ENCODE data around the gene ZNF514. TPM values are rescaled to one million over a fixed set of nuclear protein-coding genes. Genes with fewer than 3 reads are reported as not detected.

ZNF514 gene
- 8.8 and 18.3 TPM in 2 replicates for total RNA-seq

GRCh38 chr2:95159690-95160449 lies at the start of gene ZNF514:
Gene ZNF514 (minus strand): TSS chr2:95159848. CDS start chr2:95153253, 6,595 bp downstream.

DNA sequence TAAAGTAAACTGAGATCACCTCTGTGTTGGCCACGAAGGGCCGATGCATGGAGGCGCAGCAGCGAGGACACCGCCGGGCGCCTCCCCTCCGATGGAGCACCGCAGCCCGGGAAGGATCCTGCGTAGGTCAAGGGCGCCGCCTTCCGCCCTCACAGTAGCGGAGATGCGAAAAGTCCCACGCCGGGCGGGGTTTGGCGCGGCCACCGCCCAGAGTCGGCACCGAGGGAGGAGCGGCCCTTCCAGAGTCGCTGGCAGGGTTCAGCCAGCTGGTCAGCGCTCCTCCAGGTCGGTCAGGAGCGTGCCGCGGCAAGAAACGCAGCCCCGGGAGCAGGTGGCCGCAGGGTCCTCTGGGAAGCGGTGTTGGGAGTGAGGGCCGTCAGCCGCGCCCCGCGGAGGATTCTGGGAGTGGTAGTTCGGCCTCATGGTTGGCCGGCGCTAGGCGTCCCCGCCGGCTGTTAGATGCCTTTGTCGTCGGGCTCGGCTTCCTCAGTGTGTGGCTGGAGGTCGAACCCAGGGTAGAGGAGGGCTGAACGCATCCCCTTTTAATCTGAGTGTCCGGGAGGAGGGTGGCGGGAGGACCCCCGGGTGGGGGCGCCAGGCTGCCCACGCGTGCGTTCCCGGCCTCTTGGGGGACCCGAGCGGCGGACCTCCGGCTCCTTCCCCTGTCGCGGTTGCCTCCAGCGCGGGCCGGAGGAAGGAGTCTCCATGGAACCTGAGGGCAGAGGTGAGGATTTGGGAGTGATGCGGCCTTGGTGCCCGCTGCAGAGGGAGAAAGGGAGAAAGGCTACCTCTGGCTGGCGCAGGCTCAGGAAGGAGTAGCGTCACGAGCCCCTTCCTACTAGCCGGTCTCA lies 47.7 kb upstream of the ZNF514 start, which contains the start of gene ZNF892:
Gene ZNF892 (plus strand): TSS at position 411 of the 851 bp plus-strand sequence. CDS start 295 bp downstream, at position 706.

GRCh38 chr2:95165371-95166064 lies 5.9 kb upstream of the ZNF514 start, which contains the start of gene ZNF2:
Gene ZNF2 (plus strand): TSS chr2:95165809. CDS start chr2:95176227, 10,418 bp downstream.

GRCh38 chr2:95121407-95122196 lies 38.0 kb downstream of the ZNF514 start, which contains the start of gene MRPS5:
Gene MRPS5 (minus strand): TSS chr2:95121808. CDS start chr2:95121791, 17 bp downstream.

Other genes with a start within 250 kb of the ZNF514 start
- gene MAL, start 134.1 kb downstream of the ZNF514 start, total RNA-seq, result 0.85 and 0.96 TPM in 2 replicates
- 47.1 and 56.2 TPM in 2 replicates for gene MRPS5, start 38.0 kb downstream of the ZNF514 start, total RNA-seq
- gene ZNF2, start 6.0 kb upstream of the ZNF514 start, total RNA-seq, result 7.5 and 13.2 TPM in 2 replicates
- gene ZNF892, start 47.7 kb upstream of the ZNF514 start, total RNA-seq, result 4.0 and 4.8 TPM in 2 replicates
- gene PROM2, start 114.6 kb upstream of the ZNF514 start, total RNA-seq, result under 0.01 and 0.28 TPM in 2 replicates
- 0.77 and 1.4 TPM in 2 replicates for gene KCNIP3, start 137.5 kb upstream of the ZNF514 start, total RNA-seq
- gene FAHD2A, start 242.9 kb upstream of the ZNF514 start, total RNA-seq, result 15.5 and 29.3 TPM in 2 replicates